Thyroid gland (tissue), 4 donors: Measurements from ENCODE around the gene MUC13.

Source experiments
- CTCF ChIP-seq, 6 experiments: fragments of 200-600 bp in 3 of 6; fragments of 450-650 bp in 3 of 6; sonication (generic) in 3 of 6; IDR thresholded peaks; one replicate each; pipeline ENCODE4 v1.5.1; 2016 to 2019; ENCODE audit warnings: antibody characterized with exemption in 6 of 6, mild to moderate bottlenecking in 2 of 6, inconsistent platforms in 1 of 6, moderate library complexity in 1 of 6
- POLR2A ChIP-seq, 2 donors: fragments of 450-650 bp; IDR thresholded peaks; one replicate each; pipeline ENCODE4 v1.6.1; 2017; ENCODE audit warnings: antibody characterized with exemption in 2 of 2, mild to moderate bottlenecking in 2 of 2, moderate library complexity in 1 of 2

GRCh38 chr3:124879337-124879680 lies 55.2 kb downstream of the MUC13 start:
- TF ChIP-seq POLR2A (IDR thresholded peaks at IDR 0.05) (no peak), CTCF (IDR thresholded peaks at IDR 0.05) (no peak)
